Transverse colon (tissue), 4 donors: ENCODE data around the gene OMP. TPM values are rescaled to one million over a fixed set of nuclear protein-coding genes. Genes with fewer than 3 reads are reported as not detected.

Source experiments
- DNase-seq: peaks from one replicate; pipeline ENCODE4 v3.0.0-alpha.2; 2019
- H3K27ac ChIP-seq, 4 donors: fragments of 200-600 bp; sonication (generic); 2 replicates each; pipeline ENCODE4 v1.5.1; 2016 to 2018; ENCODE audit warnings: inconsistent platforms in 4 of 4
- H3K27me3 ChIP-seq: fragments of 200-600 bp; sonication (generic); 2 replicates; pipeline ENCODE4 v1.5.1; 2017; ENCODE audit warnings: inconsistent platforms
- H3K36me3 ChIP-seq, 4 donors: fragments of 200-600 bp; sonication (generic); 2 replicates each; pipeline ENCODE4 v1.5.1; 2017 to 2019; ENCODE audit warnings: inconsistent platforms in 4 of 4
- H3K4me1 ChIP-seq, 4 donors: fragments of 200-600 bp; sonication (generic); 2 replicates each; pipeline ENCODE4 v1.5.1; 2017 to 2020; ENCODE audit warnings: inconsistent platforms in 4 of 4
- H3K4me3 ChIP-seq, 4 donors: fragments of 200-600 bp; sonication (generic); 1 replicate in 1 of 4; 2 replicates in 3 of 4; pipeline versions ENCODE4 v1.5.1 to v1.6.1; 2017 to 2019; ENCODE audit warnings: inconsistent platforms in 4 of 4
- H3K9me3 ChIP-seq, 2 donors: fragments of 200-600 bp; sonication (generic); 2 replicates each; pipeline ENCODE4 v1.5.1; 2017 to 2019; ENCODE audit warnings: inconsistent platforms in 2 of 2
- CTCF ChIP-seq, 5 experiments: fragments of 200-600 bp in 3 of 5; fragments of 450-650 bp in 2 of 5; sonication (generic) in 3 of 5; IDR thresholded peaks; 1 replicate in 2 of 5; 2 replicates in 3 of 5; pipeline ENCODE4 v1.5.1; 2016 to 2017; ENCODE audit warnings: antibody characterized with exemption in 5 of 5, inconsistent platforms in 3 of 5, mild to moderate bottlenecking in 2 of 5, moderate library complexity in 1 of 5
- EP300 ChIP-seq: sonication (generic); formaldehyde crosslinking; IDR thresholded peaks from one replicate; pipeline ENCODE4 v1.6.1; 2017; ENCODE audit warnings: antibody characterized with exemption, low read depth
- POLR2A ChIP-seq: fragments of 450-650 bp; IDR thresholded peaks from one replicate; pipeline ENCODE4 v1.6.1; 2016; ENCODE audit warnings: antibody characterized with exemption, mild to moderate bottlenecking, moderate library complexity
- POLR2AphosphoS5 ChIP-seq, 3 donors: sonication (generic); formaldehyde crosslinking; IDR thresholded peaks; one replicate each; pipeline ENCODE4 v1.6.1; 2016; ENCODE audit warnings: antibody characterized with exemption in 3 of 3
- WGBS, 2 donors: methylation state at CpG; one replicate each; pipeline ENCODE4 v1.1.5; 2018; ENCODE audit warnings: low coverage in 1 of 2; 5-methylcytosine and 5-hydroxymethylcytosine counted together
- in situ Hi-C, 4 donors: fragments of 200-750 bp; cut with MboI; loops; one replicate each; pipeline versions ENCODE4 v1.15.0 to v1.15.1; 2017; ENCODE audit warnings: low sequenced_read_pairs in 3 of 4, low pct_ligation_motif_present in 1 of 4, low pct_unique_long_range_greater_than_20kb in 1 of 4
- intact Hi-C: fragments of 100-400 bp; cut with DNase I; formaldehyde crosslinking; loops from one replicate; pipeline ENCODE4 v1.15.1; 2023; ENCODE audit warnings: low total_unique reads
- total RNA-seq, 4 donors: library from RNA; depleted of rRNA; stranded (reverse); fragments of >200 nt; gene quantifications; one replicate each; pipeline ENCODE4 v1.1.0, GENCODE V29; 2016

Gene OMP
- total RNA-seq, 4 donors from 2014 or later = 16.0 to 126 (median 49.4) TPM

GRCh38 chr11:77131560-77131959, 28.9 kb downstream of the OMP start:
- no peak for DNase-seq
- H3K36me3 ChIP-seq = no peaks in the 10 kb centered on the region
- intact Hi-C loops (loop anchor here (10.0 kb wide), 1 partner anchor 423 kb away; no protein-coding TSS in a partner anchor), in situ Hi-C loops (loop anchor here in 1 of 4 donors (10.0 kb wide), 1 partner anchor 53 kb away; no protein-coding TSS in a partner anchor)
- no peak for TF ChIP-seq EP300
- TF ChIP-seq CTCF (IDR thresholded peaks at IDR 0.05) = no peak
- TF ChIP-seq POLR2AphosphoS5 (IDR thresholded peaks at IDR 0.05) = no peak
- no peak overlapping the region for H3K4me3 ChIP-seq
- no peaks in the 10 kb centered on the region for H3K9me3 ChIP-seq
- 70% methylated on average over 5 of the region's 6 CpGs; no CpG with 5 or more reads in 1 of the 2 donors for WGBS, 2 donors
- H3K27me3 ChIP-seq = no peaks in the 10 kb centered on the region
- peaks cover 9 to 24% (median 15%) of the 10 kb centered on the region in 4 donors for H3K4me1 ChIP-seq
- no peak overlapping the region for H3K27ac ChIP-seq

- no peaks in the 10 kb centered on the region for H3K36me3 ChIP-seq
- H3K9me3 ChIP-seq = no peaks in the 10 kb centered on the region
- no peak overlapping the region for H3K27ac ChIP-seq
- peaks cover 9% of the 10 kb centered on the region for H3K27me3 ChIP-seq
- intact Hi-C loops = loop anchor here (10.0 kb wide), 1 partner anchor 420 kb away; no protein-coding TSS in a partner anchor
- no peak for DNase-seq
- peaks cover 0 to 8% (median 0%) of the 10 kb centered on the region in 4 donors for H3K4me1 ChIP-seq
- H3K4me3 ChIP-seq = no peak overlapping the region
- TF ChIP-seq CTCF (IDR thresholded peaks at IDR 0.05) (no peak), POLR2A (no peak), POLR2AphosphoS5 (IDR thresholded peaks at IDR 0.05) (no peak), EP300 (no peak)
- 10 to 20% methylated on average over 1 to 2 of the region's 2 CpGs for WGBS, 2 donors
- in situ Hi-C loops = loop anchor here in 1 of 4 donors (10.0 kb wide), 1 partner anchor 50 kb away; no protein-coding TSS in a partner anchor
Measured at GRCh38 chr11:77135069-77135468, 32.4 kb downstream of the OMP start.

- no peak for TF ChIP-seq POLR2AphosphoS5 (IDR thresholded peaks at IDR 0.05)
- TF ChIP-seq POLR2A = no peak
- no peak for TF ChIP-seq EP300
- TF ChIP-seq CTCF (IDR thresholded peaks at IDR 0.05) = no peak
- H3K4me1 ChIP-seq = peaks cover 0 to 13% (median 0%) of the 10 kb centered on the region in 4 donors
- H3K27ac ChIP-seq = no peak overlapping the region
- DNase-seq = no peak
- H3K9me3 ChIP-seq = no peaks in the 10 kb centered on the region
- WGBS, 2 donors = 59 to 72% methylated on average over 7 to 8 of the region's 8 CpGs
- intact Hi-C loops = loop anchor here (10.0 kb wide), 1 partner anchor 419 kb away; no protein-coding TSS in a partner anchor
- H3K36me3 ChIP-seq = no peaks in the 10 kb centered on the region
- in situ Hi-C loops = loop anchor here in 1 of 4 donors (10.0 kb wide), 1 partner anchor 49 kb away; no protein-coding TSS in a partner anchor
- H3K27me3 ChIP-seq = peaks cover 9% of the 10 kb centered on the region
- no peak overlapping the region for H3K4me3 ChIP-seq
Measured at GRCh38 chr11:77136074-77136473, 33.4 kb downstream of the OMP start.

- TF ChIP-seq CTCF (IDR thresholded peaks at IDR 0.05) (no peak), EP300 (no peak), POLR2A (no peak), POLR2AphosphoS5 (IDR thresholded peaks at IDR 0.05) (no peak)
- Histone ChIP-seq H3K4me1 (peaks cover 0 to 13% (median 0%) of the 10 kb centered on the region in 4 donors), H3K4me3 (no peak overlapping the region), H3K27ac (no peak overlapping the region), H3K9me3 (no peaks in the 10 kb centered on the region), H3K36me3 (no peaks in the 10 kb centered on the region), H3K27me3 (peaks cover 9% of the 10 kb centered on the region)
- intact Hi-C loops = loop anchor here (10.0 kb wide), 1 partner anchor 418 kb away; no protein-coding TSS in a partner anchor
- in situ Hi-C loops = loop anchor here in 1 of 4 donors (10.0 kb wide), 1 partner anchor 48 kb away; no protein-coding TSS in a partner anchor
- DNase-seq = no peak
- 61% methylated on average over 12 of the region's 12 CpGs; no CpG with 5 or more reads in 1 of the 2 donors for WGBS, 2 donors
Measured at GRCh38 chr11:77136784-77137420, 34.3 kb downstream of the OMP start.
